ENCODE measurements around the gene CEACAM8. TPM values are rescaled to one million over a fixed set of nuclear protein-coding genes. Genes with fewer than 3 reads are reported as not detected.

The CEACAM8 gene
- total and polyA plus RNA-seq, 10 donors: 0.33 to 53.6 (median 2.1) TPM

- 23 to 45% (median 33%) methylated on average over 5 of the region's 5 CpGs for WGBS, 5 donors
- no peak for DNase-seq
Measured at GRCh38 chr19:42601811-42602443, 7.2 kb upstream of the CEACAM8 start.

GRCh38 chr19:42596391-42597072, 1.8 kb upstream of the CEACAM8 start:
- TF ChIP-seq POLR2AphosphoS5 (IDR thresholded peaks at IDR 0.05) (no peak), CTCF (IDR thresholded peaks at IDR 0.05 in 8 of 11, conservative IDR thresholded peaks at IDR 0.05 in 3 of 11) (peak; percentile 82 to 96 (median 91))

More at GRCh38 chr19:42601811-42602443, 7.2 kb upstream of the CEACAM8 start:
- H3K27me3 ChIP-seq (replicated peaks in 1 of 7): peaks cover 0 to 68% (median 10%) of the 10 kb centered on the region in 7 donors
- intact Hi-C loops (cut with DNase I; ENCODE audit: low total_unique reads): no loop called here
- peaks cover 0 to under 1% (median 0%) of the 10 kb centered on the region in 6 donors for H3K4me1 ChIP-seq
- TF ChIP-seq POLR2A (IDR thresholded peaks at IDR 0.05): no peak
- no peak overlapping the region for H3K4me3 ChIP-seq
- H3K27ac ChIP-seq: no peak overlapping the region
- no peaks in the 10 kb centered on the region for H3K9me3 ChIP-seq
- H3K36me3 ChIP-seq: no peaks in the 10 kb centered on the region

GRCh38 chr19:42595550-42596172, 937 bp upstream of the CEACAM8 start:
- whole genome bisulfite sequencing, 5 donors: 64 to 78% (median 72%) methylated on average over 9 to 11 of the region's 11 CpGs
- no peaks in the 10 kb centered on the region for H3K36me3 ChIP-seq
- H3K9me3 ChIP-seq: no peaks in the 10 kb centered on the region
- DNase-seq: no peak
- peak overlapping the region in 1 of 8 donors; percentile 61 for H3K27ac ChIP-seq
- no peak for TF ChIP-seq CTCF (IDR thresholded peaks at IDR 0.05 in 8 of 11, conservative IDR thresholded peaks at IDR 0.05 in 3 of 11)
- no peak for TF ChIP-seq POLR2AphosphoS5 (IDR thresholded peaks at IDR 0.05)
- H3K4me3 ChIP-seq: no peak overlapping the region
- H3K27me3 ChIP-seq (replicated peaks in 1 of 7): peaks cover 0 to 25% (median 0%) of the 10 kb centered on the region in 7 donors
- intact Hi-C loops (cut with DNase I; ENCODE audit: low total_unique reads): loop anchor here (5.0 kb wide), 1 partner anchor 33 kb away; no protein-coding TSS in a partner anchor
- H3K4me1 ChIP-seq: peaks cover 0 to 46% (median 7%) of the 10 kb centered on the region in 6 donors

More at GRCh38 chr19:42596391-42597072, 1.8 kb upstream of the CEACAM8 start:
- peaks cover 0 to 46% (median 7%) of the 10 kb centered on the region in 6 donors for H3K4me1 ChIP-seq
- WGBS, 5 donors: 16 to 28% (median 21%) methylated on average over 12 to 16 of the region's 16 CpGs
- intact Hi-C loops (cut with DNase I; ENCODE audit: low total_unique reads): loop anchor here (5.0 kb wide), 1 partner anchor 34 kb away; no protein-coding TSS in a partner anchor
- no peaks in the 10 kb centered on the region for H3K9me3 ChIP-seq
- H3K27ac ChIP-seq: no peak overlapping the region
- H3K4me3 ChIP-seq: no peak overlapping the region
- peak; percentile 87 for DNase-seq
- no peaks in the 10 kb centered on the region for H3K36me3 ChIP-seq
- H3K27me3 ChIP-seq (replicated peaks in 1 of 7): peaks cover 0 to 31% (median 0%) of the 10 kb centered on the region in 7 donors

GRCh38 chr19:42589792-42590191, 4.9 kb downstream of the CEACAM8 start:
- DNase-seq: no peak
- Histone ChIP-seq H3K4me3 (no peak overlapping the region), H3K36me3 (peaks cover 0 to 8% (median 0%) of the 10 kb centered on the region in 6 donors), H3K27ac (no peak overlapping the region), H3K9me3 (no peaks in the 10 kb centered on the region), H3K27me3 (replicated peaks in 1 of 7) (peaks cover 0 to 3% (median 0%) of the 10 kb centered on the region in 7 donors), H3K4me1 (peaks cover 0 to 25% (median 0%) of the 10 kb centered on the region in 6 donors)
- no peak for TF ChIP-seq CTCF (IDR thresholded peaks at IDR 0.05 in 8 of 11, conservative IDR thresholded peaks at IDR 0.05 in 3 of 11)
- TF ChIP-seq POLR2A (IDR thresholded peaks at IDR 0.05): no peak
- intact Hi-C loops (cut with DNase I; ENCODE audit: low total_unique reads): no loop called here
- WGBS, 5 donors: 79 to 90% (median 83%) methylated on average over 6 to 7 of the region's 7 CpGs

All from spleen (tissue), 11 donors.